GM12878 (cell line): Measurements from ENCODE around the gene MYO3B.

Experiments used
- CEBPB ChIP-seq, 2 experiments: fragments of 150-350 bp in 1 of 2; IDR thresholded peaks; 2 replicates each; pipeline ENCODE4 v1.6.1; 2012 to 2014; ENCODE audit warnings: low read depth in 2 of 2, low read length in 2 of 2, borderline replicate concordance in 1 of 2, inconsistent platforms in 1 of 2
- CHD4 ChIP-seq: fragments of 200-600 bp; sonication (generic); IDR thresholded peaks from 2 replicates; pipeline ENCODE4 v1.6.1; 2016; ENCODE audit warnings: mild to moderate bottlenecking
- MXI1 ChIP-seq: fragments of 150-350 bp; IDR thresholded peaks from 2 replicates; pipeline ENCODE4 v1.6.1; 2011; ENCODE audit warnings: low read depth, mild to moderate bottlenecking, inconsistent platforms, low read length, improper control_type of control experiment
- NFIC ChIP-seq: IDR thresholded peaks from 2 replicates; pipeline ENCODE4 v1.6.1; 2012; ENCODE audit warnings: low read depth, mild to moderate bottlenecking, inconsistent platforms, low read length, moderate library complexity
- POLR2A ChIP-seq: IDR thresholded peaks from 2 replicates; pipeline ENCODE4 v1.6.1; 2011; ENCODE audit warnings: low read depth, mild to moderate bottlenecking, low read length
- RFX5 ChIP-seq: IDR thresholded peaks from 2 replicates; pipeline ENCODE4 v1.6.1; 2011; ENCODE audit warnings: low read depth, low read length, improper control_type of control experiment
- TCF7 ChIP-seq: IDR thresholded peaks from 2 replicates; pipeline ENCODE4 v1.6.1; 2014; ENCODE audit warnings: antibody characterized with exemption, borderline replicate concordance
- ZNF274 ChIP-seq: IDR thresholded peaks from one replicate; pipeline ENCODE4 v1.8.0; 2011; ENCODE audit not compliant: insufficient read length, insufficient read depth
- ZNF384 ChIP-seq: IDR thresholded peaks from 2 replicates; pipeline ENCODE4 v1.6.1; 2012; ENCODE audit warnings: low read depth, mild to moderate bottlenecking, low read length, improper control_type of control experiment, borderline replicate concordance
- TF ChIP-seq, protein P1 (sequence below): fragments of 450-650 bp; IDR thresholded peaks from 2 replicates; pipeline ENCODE4 v1.6.1; 2016; ENCODE audit warnings: mild to moderate bottlenecking, moderate library complexity, borderline replicate concordance
- TF ChIP-seq, protein P2 (sequence below), 3 experiments: IDR thresholded peaks in 2 of 3; conservative IDR thresholded peaks in 1 of 3; 2 replicates each; pipeline ENCODE4 v1.5.1; 2011; ENCODE audit warnings: low read depth in 3 of 3, low read length in 3 of 3, mild to moderate bottlenecking in 3 of 3, control low read depth in 2 of 3, moderate library complexity in 2 of 3, inconsistent platforms in 1 of 3, mixed read lengths in 1 of 3; ENCODE audit not compliant: control insufficient read depth in 2 of 3, insufficient read depth in 1 of 3; ENCODE audit errors: extremely low read depth in 1 of 3

DNA sequence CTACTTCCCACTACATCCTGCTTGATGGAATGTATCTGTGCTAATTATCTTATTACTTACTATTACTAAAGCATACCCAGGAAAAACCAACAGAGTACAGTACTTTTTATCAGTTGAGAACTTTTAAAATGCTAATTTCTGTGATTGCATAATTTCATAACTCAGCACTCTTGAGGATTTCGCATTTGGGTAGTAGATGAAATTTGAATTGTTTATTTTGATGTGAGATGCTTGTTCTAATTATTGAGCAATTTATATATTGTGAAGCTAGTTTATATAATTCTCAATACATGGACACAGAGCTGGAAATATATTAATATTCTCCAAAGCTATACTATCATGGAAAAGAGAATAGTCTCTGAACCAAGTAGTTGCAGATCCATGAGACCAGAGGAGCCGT lies 432.7 kb downstream of the MYO3B start:
- TF ChIP-seq ZNF274 (no peak), CHD4 (no peak), CEBPB (IDR thresholded peaks at IDR 0.05; ENCODE audit: borderline replicate concordance in 1 of 2, low read depth in 2 of 2, low read length in 2 of 2) (no peak), NFIC (no peak), POLR2A (no peak), ZNF384 (no peak), MXI1 (no peak), RFX5 (no peak), TCF7 (no peak)
- TF ChIP-seq, protein P1, sequence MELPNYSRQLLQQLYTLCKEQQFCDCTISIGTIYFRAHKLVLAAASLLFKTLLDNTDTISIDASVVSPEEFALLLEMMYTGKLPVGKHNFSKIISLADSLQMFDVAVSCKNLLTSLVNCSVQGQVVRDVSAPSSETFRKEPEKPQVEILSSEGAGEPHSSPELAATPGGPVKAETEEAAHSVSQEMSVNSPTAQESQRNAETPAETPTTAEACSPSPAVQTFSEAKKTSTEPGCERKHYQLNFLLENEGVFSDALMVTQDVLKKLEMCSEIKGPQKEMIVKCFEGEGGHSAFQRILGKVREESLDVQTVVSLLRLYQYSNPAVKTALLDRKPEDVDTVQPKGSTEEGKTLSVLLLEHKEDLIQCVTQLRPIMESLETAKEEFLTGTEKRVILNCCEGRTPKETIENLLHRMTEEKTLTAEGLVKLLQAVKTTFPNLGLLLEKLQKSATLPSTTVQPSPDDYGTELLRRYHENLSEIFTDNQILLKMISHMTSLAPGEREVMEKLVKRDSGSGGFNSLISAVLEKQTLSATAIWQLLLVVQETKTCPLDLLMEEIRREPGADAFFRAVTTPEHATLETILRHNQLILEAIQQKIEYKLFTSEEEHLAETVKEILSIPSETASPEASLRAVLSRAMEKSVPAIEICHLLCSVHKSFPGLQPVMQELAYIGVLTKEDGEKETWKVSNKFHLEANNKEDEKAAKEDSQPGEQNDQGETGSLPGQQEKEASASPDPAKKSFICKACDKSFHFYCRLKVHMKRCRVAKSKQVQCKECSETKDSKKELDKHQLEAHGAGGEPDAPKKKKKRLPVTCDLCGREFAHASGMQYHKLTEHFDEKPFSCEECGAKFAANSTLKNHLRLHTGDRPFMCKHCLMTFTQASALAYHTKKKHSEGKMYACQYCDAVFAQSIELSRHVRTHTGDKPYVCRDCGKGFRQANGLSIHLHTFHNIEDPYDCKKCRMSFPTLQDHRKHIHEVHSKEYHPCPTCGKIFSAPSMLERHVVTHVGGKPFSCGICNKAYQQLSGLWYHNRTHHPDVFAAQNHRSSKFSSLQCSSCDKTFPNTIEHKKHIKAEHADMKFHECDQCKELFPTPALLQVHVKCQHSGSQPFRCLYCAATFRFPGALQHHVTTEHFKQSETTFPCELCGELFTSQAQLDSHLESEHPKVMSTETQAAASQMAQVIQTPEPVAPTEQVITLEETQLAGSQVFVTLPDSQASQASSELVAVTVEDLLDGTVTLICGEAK: no peak
- TF ChIP-seq, protein P2, sequence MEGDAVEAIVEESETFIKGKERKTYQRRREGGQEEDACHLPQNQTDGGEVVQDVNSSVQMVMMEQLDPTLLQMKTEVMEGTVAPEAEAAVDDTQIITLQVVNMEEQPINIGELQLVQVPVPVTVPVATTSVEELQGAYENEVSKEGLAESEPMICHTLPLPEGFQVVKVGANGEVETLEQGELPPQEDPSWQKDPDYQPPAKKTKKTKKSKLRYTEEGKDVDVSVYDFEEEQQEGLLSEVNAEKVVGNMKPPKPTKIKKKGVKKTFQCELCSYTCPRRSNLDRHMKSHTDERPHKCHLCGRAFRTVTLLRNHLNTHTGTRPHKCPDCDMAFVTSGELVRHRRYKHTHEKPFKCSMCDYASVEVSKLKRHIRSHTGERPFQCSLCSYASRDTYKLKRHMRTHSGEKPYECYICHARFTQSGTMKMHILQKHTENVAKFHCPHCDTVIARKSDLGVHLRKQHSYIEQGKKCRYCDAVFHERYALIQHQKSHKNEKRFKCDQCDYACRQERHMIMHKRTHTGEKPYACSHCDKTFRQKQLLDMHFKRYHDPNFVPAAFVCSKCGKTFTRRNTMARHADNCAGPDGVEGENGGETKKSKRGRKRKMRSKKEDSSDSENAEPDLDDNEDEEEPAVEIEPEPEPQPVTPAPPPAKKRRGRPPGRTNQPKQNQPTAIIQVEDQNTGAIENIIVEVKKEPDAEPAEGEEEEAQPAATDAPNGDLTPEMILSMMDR (IDR thresholded peaks at IDR 0.05 in 2 of 3, conservative IDR thresholded peaks at IDR 0.05 in 1 of 3; ENCODE audit: control insufficient read depth in 2 of 3, extremely low read depth in 1 of 3, insufficient read depth in 1 of 3, low read depth in 3 of 3, low read length in 3 of 3): no peak
